ENCODE results near the gene C2CD5.

Gene C2CD5, protein sequence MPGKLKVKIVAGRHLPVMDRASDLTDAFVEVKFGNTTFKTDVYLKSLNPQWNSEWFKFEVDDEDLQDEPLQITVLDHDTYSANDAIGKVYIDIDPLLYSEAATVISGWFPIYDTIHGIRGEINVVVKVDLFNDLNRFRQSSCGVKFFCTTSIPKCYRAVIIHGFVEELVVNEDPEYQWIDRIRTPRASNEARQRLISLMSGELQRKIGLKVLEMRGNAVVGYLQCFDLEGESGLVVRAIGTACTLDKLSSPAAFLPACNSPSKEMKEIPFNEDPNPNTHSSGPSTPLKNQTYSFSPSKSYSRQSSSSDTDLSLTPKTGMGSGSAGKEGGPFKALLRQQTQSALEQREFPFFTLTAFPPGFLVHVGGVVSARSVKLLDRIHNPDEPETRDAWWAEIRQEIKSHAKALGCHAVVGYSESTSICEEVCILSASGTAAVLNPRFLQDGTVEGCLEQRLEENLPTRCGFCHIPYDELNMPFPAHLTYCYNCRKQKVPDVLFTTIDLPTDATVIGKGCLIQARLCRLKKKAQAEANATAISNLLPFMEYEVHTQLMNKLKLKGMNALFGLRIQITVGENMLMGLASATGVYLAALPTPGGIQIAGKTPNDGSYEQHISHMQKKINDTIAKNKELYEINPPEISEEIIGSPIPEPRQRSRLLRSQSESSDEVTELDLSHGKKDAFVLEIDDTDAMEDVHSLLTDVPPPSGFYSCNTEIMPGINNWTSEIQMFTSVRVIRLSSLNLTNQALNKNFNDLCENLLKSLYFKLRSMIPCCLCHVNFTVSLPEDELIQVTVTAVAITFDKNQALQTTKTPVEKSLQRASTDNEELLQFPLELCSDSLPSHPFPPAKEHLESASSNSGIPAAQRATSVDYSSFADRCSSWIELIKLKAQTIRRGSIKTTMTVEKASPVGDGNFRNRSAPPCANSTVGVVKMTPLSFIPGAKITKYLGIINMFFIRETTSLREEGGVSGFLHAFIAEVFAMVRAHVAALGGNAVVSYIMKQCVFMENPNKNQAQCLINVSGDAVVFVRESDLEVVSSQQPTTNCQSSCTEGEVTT

GRCh38 chr12:22544038-22544979 is at the start of gene C2CD5:
Gene C2CD5 (minus strand): TSS chr12:22544542. CDS start chr12:22544150, 392 bp downstream.
- TF ChIP-seq, protein P1, sequence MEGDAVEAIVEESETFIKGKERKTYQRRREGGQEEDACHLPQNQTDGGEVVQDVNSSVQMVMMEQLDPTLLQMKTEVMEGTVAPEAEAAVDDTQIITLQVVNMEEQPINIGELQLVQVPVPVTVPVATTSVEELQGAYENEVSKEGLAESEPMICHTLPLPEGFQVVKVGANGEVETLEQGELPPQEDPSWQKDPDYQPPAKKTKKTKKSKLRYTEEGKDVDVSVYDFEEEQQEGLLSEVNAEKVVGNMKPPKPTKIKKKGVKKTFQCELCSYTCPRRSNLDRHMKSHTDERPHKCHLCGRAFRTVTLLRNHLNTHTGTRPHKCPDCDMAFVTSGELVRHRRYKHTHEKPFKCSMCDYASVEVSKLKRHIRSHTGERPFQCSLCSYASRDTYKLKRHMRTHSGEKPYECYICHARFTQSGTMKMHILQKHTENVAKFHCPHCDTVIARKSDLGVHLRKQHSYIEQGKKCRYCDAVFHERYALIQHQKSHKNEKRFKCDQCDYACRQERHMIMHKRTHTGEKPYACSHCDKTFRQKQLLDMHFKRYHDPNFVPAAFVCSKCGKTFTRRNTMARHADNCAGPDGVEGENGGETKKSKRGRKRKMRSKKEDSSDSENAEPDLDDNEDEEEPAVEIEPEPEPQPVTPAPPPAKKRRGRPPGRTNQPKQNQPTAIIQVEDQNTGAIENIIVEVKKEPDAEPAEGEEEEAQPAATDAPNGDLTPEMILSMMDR (IDR thresholded peaks at IDR 0.05; ENCODE audit: borderline replicate concordance, insufficient read depth, low read depth, low read length) = peak; percentile 37

DNA sequence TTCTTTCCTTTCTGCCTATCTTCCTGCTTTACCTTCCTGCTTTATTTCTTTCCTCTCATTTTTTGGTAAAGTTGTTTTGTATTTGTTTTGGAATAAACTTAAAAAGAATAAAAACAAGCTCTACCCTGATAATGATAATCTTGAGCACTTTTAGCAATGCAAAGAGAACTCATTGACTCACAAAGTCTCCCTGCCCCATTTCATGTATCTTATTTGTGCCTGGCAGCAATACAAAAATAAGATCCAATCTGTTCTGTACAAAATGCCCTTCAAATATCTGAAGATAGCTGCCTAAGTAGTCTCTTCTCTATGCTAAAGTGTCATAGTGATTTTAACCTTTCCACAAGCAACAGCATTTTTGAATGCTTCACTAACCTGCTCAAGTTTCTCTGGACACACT is 49.5 kb upstream of the C2CD5 start:
- H3K4me3 ChIP-seq (ENCODE audit: low read depth, low read length) = no peak overlapping the region
- TF ChIP-seq, protein P1 (IDR thresholded peaks at IDR 0.05; ENCODE audit: borderline replicate concordance, insufficient read depth, low read depth, low read length) = no peak

More at GRCh38 chr12:22544038-22544979, at the start of gene C2CD5:
- H3K4me3 ChIP-seq (ENCODE audit: low read depth, low read length) = peak within 1 kb of the TSS; percentile 92

- H3K4me3 ChIP-seq (ENCODE audit: low read depth, low read length) = no peak overlapping the region
- TF ChIP-seq, protein P1 (IDR thresholded peaks at IDR 0.05; ENCODE audit: borderline replicate concordance, insufficient read depth, low read depth, low read length) = no peak
Measured at GRCh38 chr12:22588817-22589216, 44.5 kb upstream of the C2CD5 start.

DNA sequence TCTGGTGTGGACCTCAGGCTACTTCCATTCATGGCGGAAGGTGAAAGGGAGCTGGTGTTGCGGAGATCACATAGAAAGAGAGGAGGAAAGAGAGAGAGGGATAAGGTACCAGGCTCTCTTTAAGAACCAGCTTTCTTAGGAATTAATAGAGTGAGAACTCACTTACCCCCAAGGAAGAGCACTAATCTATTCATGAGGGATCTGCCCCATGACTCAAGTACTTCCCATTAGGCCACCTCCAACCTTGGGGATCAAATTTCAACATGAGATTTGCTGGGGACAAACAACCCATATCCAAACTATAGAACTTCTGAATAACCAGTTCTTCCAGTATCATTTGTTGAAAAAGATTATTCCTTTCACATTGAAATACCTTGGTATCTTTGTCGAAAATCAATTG is 34.0 kb upstream of the C2CD5 start:
- TF ChIP-seq, protein P1 (IDR thresholded peaks at IDR 0.05; ENCODE audit: borderline replicate concordance, insufficient read depth, low read depth, low read length) = no peak
- H3K4me3 ChIP-seq (ENCODE audit: low read depth, low read length) = no peak overlapping the region

- no peak overlapping the region for H3K4me3 ChIP-seq (ENCODE audit: low read depth, low read length)
- TF ChIP-seq, protein P1 (IDR thresholded peaks at IDR 0.05; ENCODE audit: borderline replicate concordance, insufficient read depth, low read depth, low read length) = no peak
Measured at GRCh38 chr12:22577667-22578066, 33.3 kb upstream of the C2CD5 start.

DNA sequence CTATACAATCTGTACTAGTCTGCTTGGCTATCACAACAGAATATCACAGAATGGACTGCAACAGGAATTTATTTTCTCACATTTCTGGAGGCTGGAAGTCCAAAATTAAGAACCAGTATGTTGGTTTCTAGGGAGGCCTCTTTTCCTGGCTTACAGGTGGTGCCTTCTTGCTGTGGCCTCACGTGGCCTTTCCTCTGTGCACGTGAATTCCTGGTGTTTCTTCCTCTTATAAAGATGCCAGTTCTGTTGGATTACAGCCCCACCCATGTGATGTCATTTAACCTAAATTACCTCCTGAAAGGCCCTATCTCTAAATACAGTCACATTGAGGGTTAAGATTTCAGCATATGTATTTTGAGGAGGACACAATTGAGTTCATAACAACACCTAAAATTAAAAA is 32.1 kb upstream of the C2CD5 start:
- TF ChIP-seq, protein P1 (IDR thresholded peaks at IDR 0.05; ENCODE audit: borderline replicate concordance, insufficient read depth, low read depth, low read length) = no peak
- no peak overlapping the region for H3K4me3 ChIP-seq (ENCODE audit: low read depth, low read length)

Data from GM12875 (cell line).